HCT116 (cell line): ENCODE data around the gene WDR33.
"Not testable (repeated sequence)": the region's sequence is repeated elsewhere in the genome, so short reads cannot be mapped to it uniquely, and the experiment has no call there.

Experiments used
- EZH2 ChIP-seq: fragments of 200-600 bp; sonication (generic); IDR thresholded peaks from 2 replicates; pipeline ENCODE4 v1.6.1; 2017; ENCODE audit warnings: antibody characterized with exemption, mixed run types
- EZH2phosphoT487 ChIP-seq: fragments of 200-600 bp; IDR thresholded peaks from 2 replicates; pipeline ENCODE4 v1.6.1; 2018; ENCODE audit warnings: antibody characterized with exemption, borderline replicate concordance
- JUND ChIP-seq: IDR thresholded peaks from 2 replicates; pipeline ENCODE4 v1.6.1; 2012
- POLR2A ChIP-seq: IDR thresholded peaks from 2 replicates; pipeline ENCODE4 v1.7.0; 2011; ENCODE audit warnings: borderline replicate concordance; ENCODE audit not compliant: insufficient read depth, insufficient read length; ENCODE audit errors: extremely low read depth
- POLR2AphosphoS5 ChIP-seq: IDR thresholded peaks from 2 replicates; pipeline ENCODE4 v1.6.1; 2011; ENCODE audit warnings: mild to moderate bottlenecking, low read depth, low read length, moderate library complexity
- RAD21 ChIP-seq: IDR thresholded peaks from 2 replicates; pipeline ENCODE4 v1.6.1; 2012; ENCODE audit warnings: low read depth, mild to moderate bottlenecking
- SIN3A ChIP-seq: IDR thresholded peaks from 2 replicates; pipeline ENCODE4 v1.6.1; 2012; ENCODE audit warnings: low read depth
- TCF7L2 ChIP-seq: IDR thresholded peaks from 2 replicates; pipeline ENCODE4 v1.7.0; 2011; ENCODE audit warnings: borderline replicate concordance, inconsistent platforms; ENCODE audit not compliant: insufficient read depth, insufficient read length; ENCODE audit errors: extremely low read depth
- ZNF274 ChIP-seq: fragments of 200-500 bp; sonication (Bioruptor generic); IDR thresholded peaks from 2 replicates; pipeline ENCODE4 v1.6.1; 2014; ENCODE audit warnings: mild to moderate bottlenecking, low read depth, low read length, inconsistent platforms
- TF ChIP-seq, protein P1 (sequence below): IDR thresholded peaks from 2 replicates; pipeline ENCODE4 v1.6.1; 2011; ENCODE audit warnings: mild to moderate bottlenecking, low read length, moderate library complexity; ENCODE audit not compliant: insufficient replicate concordance; ENCODE audit errors: extremely low read depth
- TF ChIP-seq, protein P2 (sequence below), 3 experiments: fragments of 200-600 bp in 1 of 3; sonication (generic) in 1 of 3; IDR thresholded peaks in 2 of 3; conservative IDR thresholded peaks in 1 of 3; 2 replicates each; pipeline ENCODE4 v1.5.1; 2012 to 2017; ENCODE audit warnings: low read depth in 2 of 3, low read length in 2 of 3, antibody characterized with exemption in 1 of 3, borderline replicate concordance in 1 of 3, control low read depth in 1 of 3, mild to moderate bottlenecking in 1 of 3, mixed read lengths in 1 of 3, mixed run types in 1 of 3, moderate library complexity in 1 of 3; ENCODE audit not compliant: insufficient read depth in 1 of 3
- TF ChIP-seq, protein P3 (sequence below): IDR thresholded peaks from 2 replicates; pipeline ENCODE4 v1.6.1; 2012

DNA sequence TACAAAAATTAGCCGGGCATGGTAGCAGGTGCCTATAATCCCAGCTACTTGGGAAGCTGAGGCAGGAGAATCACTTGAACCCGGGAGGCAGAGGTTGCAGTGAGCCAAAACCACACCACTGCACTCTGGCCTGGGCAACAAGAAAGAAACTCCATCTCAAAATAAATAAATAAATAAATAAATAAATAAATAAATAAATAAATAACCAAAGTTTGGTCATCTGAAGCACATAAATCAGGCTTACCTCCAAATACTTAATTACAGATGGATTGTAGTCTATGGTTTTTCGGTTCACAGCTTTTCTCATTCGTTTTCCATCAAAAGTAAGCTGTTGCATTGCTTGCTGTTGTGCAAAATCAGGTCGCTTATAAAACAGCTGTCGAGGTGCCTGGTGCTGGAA is 40.4 kb downstream of the WDR33 start:
- not testable (repeated sequence) for TF ChIP-seq SIN3A, RAD21, EZH2, EZH2phosphoT487, POLR2A, ZNF274, JUND, TCF7L2, POLR2AphosphoS5
- TF ChIP-seq, protein P1, sequence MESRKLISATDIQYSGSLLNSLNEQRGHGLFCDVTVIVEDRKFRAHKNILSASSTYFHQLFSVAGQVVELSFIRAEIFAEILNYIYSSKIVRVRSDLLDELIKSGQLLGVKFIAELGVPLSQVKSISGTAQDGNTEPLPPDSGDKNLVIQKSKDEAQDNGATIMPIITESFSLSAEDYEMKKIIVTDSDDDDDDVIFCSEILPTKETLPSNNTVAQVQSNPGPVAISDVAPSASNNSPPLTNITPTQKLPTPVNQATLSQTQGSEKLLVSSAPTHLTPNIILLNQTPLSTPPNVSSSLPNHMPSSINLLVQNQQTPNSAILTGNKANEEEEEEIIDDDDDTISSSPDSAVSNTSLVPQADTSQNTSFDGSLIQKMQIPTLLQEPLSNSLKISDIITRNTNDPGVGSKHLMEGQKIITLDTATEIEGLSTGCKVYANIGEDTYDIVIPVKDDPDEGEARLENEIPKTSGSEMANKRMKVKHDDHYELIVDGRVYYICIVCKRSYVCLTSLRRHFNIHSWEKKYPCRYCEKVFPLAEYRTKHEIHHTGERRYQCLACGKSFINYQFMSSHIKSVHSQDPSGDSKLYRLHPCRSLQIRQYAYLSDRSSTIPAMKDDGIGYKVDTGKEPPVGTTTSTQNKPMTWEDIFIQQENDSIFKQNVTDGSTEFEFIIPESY = not testable (repeated sequence)
- TF ChIP-seq, protein P2, sequence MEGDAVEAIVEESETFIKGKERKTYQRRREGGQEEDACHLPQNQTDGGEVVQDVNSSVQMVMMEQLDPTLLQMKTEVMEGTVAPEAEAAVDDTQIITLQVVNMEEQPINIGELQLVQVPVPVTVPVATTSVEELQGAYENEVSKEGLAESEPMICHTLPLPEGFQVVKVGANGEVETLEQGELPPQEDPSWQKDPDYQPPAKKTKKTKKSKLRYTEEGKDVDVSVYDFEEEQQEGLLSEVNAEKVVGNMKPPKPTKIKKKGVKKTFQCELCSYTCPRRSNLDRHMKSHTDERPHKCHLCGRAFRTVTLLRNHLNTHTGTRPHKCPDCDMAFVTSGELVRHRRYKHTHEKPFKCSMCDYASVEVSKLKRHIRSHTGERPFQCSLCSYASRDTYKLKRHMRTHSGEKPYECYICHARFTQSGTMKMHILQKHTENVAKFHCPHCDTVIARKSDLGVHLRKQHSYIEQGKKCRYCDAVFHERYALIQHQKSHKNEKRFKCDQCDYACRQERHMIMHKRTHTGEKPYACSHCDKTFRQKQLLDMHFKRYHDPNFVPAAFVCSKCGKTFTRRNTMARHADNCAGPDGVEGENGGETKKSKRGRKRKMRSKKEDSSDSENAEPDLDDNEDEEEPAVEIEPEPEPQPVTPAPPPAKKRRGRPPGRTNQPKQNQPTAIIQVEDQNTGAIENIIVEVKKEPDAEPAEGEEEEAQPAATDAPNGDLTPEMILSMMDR (IDR thresholded peaks at IDR 0.05 in 2 of 3, conservative IDR thresholded peaks at IDR 0.05 in 1 of 3; ENCODE audit: borderline replicate concordance in 1 of 3, insufficient read depth in 1 of 3, low read depth in 2 of 3, low read length in 2 of 3) = not testable (repeated sequence)
- TF ChIP-seq, protein P3, sequence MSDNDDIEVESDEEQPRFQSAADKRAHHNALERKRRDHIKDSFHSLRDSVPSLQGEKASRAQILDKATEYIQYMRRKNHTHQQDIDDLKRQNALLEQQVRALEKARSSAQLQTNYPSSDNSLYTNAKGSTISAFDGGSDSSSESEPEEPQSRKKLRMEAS = not testable (repeated sequence)
